Measurements from ENCODE around the gene MYBPC2. TPM values are rescaled to one million over a fixed set of nuclear protein-coding genes. Genes with fewer than 3 reads are reported as not detected.
"Not testable (repeated sequence)": the region's sequence is repeated elsewhere in the genome, so short reads cannot be mapped to it uniquely, and the experiment has no call there.

MYBPC2 gene
- total RNA-seq, 1 donor from 2014 or later = not detected

DNA sequence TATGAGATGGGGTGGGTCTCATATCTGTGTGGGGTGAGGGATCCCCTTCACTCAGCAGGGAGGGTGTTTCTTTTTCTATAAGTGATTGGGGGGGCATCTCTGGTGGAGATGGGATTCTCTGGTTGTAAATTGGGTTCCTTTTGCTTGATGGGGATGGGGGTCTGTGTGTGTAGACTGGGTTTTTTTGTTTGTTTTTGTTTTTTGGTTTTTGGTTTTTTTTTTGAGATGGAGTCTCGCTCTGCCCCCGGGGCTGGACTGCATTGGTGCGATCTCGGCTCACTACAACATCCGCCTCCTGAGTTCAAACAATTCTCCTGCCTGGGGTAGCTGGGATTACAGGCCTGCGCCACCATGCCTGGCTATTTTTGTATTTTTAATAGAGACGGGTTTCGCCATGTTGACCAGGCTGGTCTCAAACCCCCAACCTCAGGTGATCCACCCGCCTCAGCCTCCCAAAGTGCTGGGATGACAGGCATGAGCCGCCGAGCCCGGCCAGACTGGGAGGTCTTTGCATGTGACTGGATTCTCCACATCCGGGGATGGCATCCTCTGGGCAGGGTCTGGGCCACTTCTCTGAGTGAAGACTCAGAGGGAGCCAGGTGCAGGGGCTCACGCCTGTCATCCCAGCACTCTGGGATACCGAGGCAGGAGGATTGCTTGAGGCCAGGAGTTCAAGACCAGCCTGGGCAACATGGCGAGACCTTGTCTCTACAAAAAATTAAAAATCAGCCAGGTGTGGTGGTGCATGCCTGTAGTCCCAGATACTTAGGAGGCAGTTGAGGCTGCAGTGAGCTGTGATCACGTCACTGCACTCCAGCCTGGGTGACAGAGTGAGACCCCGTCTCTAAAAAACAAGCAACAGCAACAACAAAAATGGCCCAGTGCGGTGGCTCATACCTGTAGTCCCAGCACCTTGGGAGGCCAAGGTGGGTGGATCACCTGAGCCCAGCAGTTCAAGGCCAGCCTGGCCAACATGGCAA lies 799 bp downstream of the MYBPC2 start:
- Histone ChIP-seq H3K27me3 (ENCODE audit: low read depth) (peaks cover 61% of the 10 kb centered on the region), H3K4me3 (no peak overlapping the region), H3K27ac (replicated peaks) (no peak overlapping the region), H3K4me1 (peaks cover 20% of the 10 kb centered on the region), H3K36me3 (no peaks in the 10 kb centered on the region), H3K9me3 (replicated peaks) (no peaks in the 10 kb centered on the region)
- no peak for TF ChIP-seq CTCF (IDR thresholded peaks at IDR 0.05; ENCODE audit: borderline replicate concordance)
- intact Hi-C loops (cut with micrococcal nuclease) = no loop called here
- no peak for DNase-seq

DNA sequence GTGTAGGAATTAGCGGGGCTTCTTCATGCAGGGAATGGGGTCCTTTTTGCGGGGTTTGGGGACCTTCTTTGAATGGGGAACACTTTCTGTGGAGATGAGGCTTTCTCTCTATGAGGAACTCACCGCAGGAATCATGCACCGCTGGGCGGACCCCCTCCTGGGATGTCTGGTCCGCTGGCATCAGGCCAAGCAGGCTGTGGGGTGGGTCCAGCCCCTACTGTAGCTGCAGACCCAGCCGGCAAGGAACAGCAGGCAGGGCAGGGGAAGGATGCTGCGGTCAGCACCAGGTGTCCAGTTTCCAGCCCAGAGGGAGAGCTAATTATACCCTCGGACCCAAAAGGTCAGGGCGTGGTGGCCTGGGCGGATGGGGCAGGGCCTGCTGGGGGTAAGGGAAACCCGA lies 1.8 kb downstream of the MYBPC2 start:
- no peak for TF ChIP-seq CTCF (IDR thresholded peaks at IDR 0.05; ENCODE audit: borderline replicate concordance)
- Histone ChIP-seq H3K27ac (replicated peaks) (no peak overlapping the region), H3K9me3 (replicated peaks) (no peaks in the 10 kb centered on the region), H3K36me3 (no peaks in the 10 kb centered on the region), H3K4me1 (peaks cover 19% of the 10 kb centered on the region), H3K4me3 (no peak overlapping the region), H3K27me3 (ENCODE audit: low read depth) (peaks cover 50% of the 10 kb centered on the region)
- no peak for DNase-seq
- intact Hi-C loops (cut with micrococcal nuclease) = no loop called here

DNA sequence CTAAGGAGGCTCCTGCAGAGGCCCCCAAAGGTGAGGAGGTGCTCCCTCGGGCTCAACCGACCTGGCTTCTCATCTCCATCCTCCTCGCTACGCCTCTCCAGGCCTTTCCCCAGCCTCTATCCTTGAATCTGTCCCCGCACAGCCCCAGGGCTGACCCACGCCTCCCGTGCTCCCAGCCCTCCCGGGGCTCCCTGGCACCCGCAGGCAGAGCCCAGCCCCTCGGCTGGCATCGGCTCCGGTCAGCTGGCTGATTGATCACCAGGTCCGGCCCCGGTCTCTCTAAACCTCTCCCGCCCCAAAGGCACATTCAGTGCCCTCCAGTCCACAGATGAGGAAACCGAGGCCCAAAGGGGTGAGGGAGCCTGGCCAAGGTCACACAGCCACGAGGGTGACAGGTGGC lies 2.5 kb downstream of the MYBPC2 start:
- no peaks in the 10 kb centered on the region for H3K9me3 ChIP-seq (replicated peaks)
- H3K4me1 ChIP-seq = peaks cover 19% of the 10 kb centered on the region
- TF ChIP-seq CTCF (IDR thresholded peaks at IDR 0.05; ENCODE audit: borderline replicate concordance) = no peak
- intact Hi-C loops (cut with micrococcal nuclease) = no loop called here
- no peak overlapping the region for H3K4me3 ChIP-seq
- H3K27ac ChIP-seq (replicated peaks) = no peak overlapping the region
- H3K27me3 ChIP-seq (ENCODE audit: low read depth) = peaks cover 43% of the 10 kb centered on the region
- no peak for DNase-seq
- H3K36me3 ChIP-seq = no peaks in the 10 kb centered on the region

GRCh38 chr19:50435627-50436026 lies 2.9 kb downstream of the MYBPC2 start:
- Histone ChIP-seq H3K4me3 (no peak overlapping the region), H3K4me1 (peaks cover 19% of the 10 kb centered on the region), H3K36me3 (no peaks in the 10 kb centered on the region), H3K27me3 (ENCODE audit: low read depth) (peaks cover 39% of the 10 kb centered on the region), H3K9me3 (replicated peaks) (no peaks in the 10 kb centered on the region), H3K27ac (replicated peaks) (no peak overlapping the region)
- no peak for TF ChIP-seq CTCF (IDR thresholded peaks at IDR 0.05; ENCODE audit: borderline replicate concordance)
- DNase-seq = no peak
- intact Hi-C loops (cut with micrococcal nuclease) = no loop called here

- DNase-seq = no peak
- intact Hi-C loops (cut with micrococcal nuclease) = no loop called here
- TF ChIP-seq CTCF (IDR thresholded peaks at IDR 0.05; ENCODE audit: borderline replicate concordance) = no peak
- no peaks in the 10 kb centered on the region for H3K4me1 ChIP-seq
- H3K27ac ChIP-seq (replicated peaks) = no peak overlapping the region
- no peaks in the 10 kb centered on the region for H3K9me3 ChIP-seq (replicated peaks)
- H3K4me3 ChIP-seq = no peak overlapping the region
- H3K36me3 ChIP-seq = no peaks in the 10 kb centered on the region
- H3K27me3 ChIP-seq (ENCODE audit: low read depth) = peaks cover 21% of the 10 kb centered on the region
Observed at GRCh38 chr19:50437862-50438449, 5.3 kb downstream of the MYBPC2 start.

DNA sequence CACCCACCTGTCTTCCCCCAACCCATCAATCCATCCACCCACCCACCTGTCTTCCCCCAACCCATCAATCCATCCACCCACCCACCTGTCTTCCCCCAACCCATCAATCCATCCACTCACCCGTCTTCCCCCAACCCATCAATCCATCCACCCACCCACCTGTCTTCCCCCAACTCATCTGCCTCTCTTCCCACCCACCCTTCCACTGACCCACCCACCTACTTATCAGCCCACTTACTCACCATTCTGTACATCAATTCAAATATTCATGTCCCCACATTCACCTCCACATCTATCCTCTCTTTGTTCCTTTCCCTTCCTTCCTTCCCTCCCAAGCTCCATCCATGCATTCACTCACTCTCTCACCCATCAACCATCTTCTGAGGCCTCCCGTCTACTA lies 6.4 kb downstream of the MYBPC2 start:
- H3K4me1 ChIP-seq; H3K36me3 ChIP-seq; H3K27ac ChIP-seq (replicated peaks); H3K4me3 ChIP-seq; H3K9me3 ChIP-seq (replicated peaks); H3K27me3 ChIP-seq (ENCODE audit: low read depth); DNase-seq; intact Hi-C loops (cut with micrococcal nuclease): not testable (repeated sequence)
